Measurements from ENCODE around the gene DPY19L3.
"Not testable (repeated sequence)": the region's sequence is repeated elsewhere in the genome, so short reads cannot be mapped to it uniquely, and the experiment has no call there.

Gene DPY19L3

DNA sequence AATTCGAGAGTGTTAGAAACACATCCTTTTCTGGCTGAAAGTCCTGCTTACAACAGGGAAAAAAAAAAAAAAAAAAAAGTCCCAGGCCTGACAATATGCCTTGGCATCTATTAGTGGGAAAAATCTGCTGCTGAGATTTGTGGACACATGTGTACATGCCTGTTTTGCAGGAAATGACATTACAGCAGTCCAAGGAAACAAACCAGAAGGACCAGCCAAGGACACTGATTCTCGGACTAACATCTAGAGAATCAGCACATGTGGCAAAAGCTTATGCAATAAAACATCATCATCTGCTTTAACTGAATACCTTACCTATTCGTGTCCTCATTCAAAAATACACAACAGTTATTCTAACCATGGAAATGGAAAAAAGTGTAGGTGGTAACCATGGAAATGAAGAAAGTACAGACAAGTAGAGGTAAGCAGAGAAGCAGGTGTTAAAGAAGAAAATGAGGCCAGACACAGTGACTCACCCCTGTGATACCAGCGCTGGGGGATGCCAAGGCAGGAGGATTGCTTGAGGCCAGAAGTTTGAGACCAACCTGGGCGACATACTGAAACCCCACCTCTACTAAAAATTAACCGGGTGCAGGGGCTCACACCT lies 9.4 kb upstream of the DPY19L3 start:
- no peak for DNase-seq

DNA sequence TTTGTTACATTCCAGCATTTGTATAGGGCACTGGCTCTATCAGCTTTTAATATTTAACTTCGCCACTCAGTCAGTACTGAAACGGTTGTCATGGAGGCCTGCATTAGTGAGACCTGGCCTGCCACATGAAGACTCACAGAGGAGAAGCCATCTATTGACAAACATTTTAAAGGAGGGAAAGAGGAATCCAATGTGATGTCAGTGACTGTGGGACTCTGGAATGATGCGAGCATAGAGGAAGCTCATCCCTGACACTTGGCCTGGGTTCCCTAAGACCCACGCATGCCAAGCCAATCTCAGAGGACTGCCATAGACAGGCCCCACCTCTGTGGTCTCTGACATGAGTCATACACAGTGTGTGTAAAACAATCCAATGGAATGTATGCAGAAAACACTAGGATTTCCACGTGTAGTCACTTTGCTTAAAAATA lies 7.9 kb upstream of the DPY19L3 start:
- no peak for DNase-seq

DNA sequence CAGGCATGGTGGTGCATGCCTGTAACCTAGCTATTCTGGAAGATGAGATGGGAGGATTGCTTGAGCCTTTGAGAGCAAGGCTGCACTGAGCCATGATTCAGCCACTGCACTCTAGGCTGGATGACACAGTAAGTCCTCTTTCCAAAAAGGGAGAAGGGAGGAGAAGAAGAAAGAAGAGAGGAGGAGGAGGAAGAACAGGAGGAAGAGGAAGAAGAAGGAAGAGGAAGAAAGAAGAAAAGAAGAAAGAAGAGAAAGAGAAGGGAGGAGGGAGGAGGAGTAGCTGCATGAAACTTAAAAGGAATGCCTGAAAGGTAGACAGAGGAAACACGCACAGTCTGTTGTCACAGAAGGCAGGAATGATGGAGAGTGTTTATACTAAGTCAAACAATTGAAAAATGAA lies 3.6 kb upstream of the DPY19L3 start:
- no peak for DNase-seq

DNA sequence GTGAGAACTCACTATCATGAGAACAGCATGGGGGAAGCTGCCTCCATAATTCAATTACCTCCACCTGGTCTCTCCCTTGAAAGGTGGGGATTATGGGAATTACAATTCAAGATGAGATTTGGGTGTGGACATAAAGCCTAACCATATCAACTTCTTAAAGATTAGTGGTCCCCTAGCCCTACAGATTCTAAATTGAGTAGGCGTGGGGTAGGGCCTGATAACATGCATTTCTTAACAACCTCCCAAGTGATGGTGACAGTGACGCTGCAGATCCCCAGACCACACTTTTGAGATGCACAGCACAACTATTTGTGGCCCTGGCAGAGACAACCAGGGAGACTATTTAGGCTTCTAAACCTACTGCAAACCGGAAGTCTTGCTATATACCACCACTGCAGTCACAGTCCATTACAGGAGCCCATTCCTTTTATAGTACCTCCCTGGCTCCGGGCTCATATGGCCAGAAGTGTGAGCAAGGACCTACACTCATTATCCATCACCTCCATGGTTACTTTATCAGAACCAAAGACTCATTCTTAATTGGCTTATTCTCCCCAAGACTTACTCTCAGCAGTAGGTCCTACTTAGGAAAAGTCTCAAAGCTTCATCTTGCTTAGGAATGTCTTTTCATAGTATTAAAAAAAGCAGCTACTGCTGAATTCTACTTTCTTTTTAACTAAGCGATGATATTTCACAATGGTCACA lies 2.1 kb upstream of the DPY19L3 start:
- DNase-seq, result no peak

DNA sequence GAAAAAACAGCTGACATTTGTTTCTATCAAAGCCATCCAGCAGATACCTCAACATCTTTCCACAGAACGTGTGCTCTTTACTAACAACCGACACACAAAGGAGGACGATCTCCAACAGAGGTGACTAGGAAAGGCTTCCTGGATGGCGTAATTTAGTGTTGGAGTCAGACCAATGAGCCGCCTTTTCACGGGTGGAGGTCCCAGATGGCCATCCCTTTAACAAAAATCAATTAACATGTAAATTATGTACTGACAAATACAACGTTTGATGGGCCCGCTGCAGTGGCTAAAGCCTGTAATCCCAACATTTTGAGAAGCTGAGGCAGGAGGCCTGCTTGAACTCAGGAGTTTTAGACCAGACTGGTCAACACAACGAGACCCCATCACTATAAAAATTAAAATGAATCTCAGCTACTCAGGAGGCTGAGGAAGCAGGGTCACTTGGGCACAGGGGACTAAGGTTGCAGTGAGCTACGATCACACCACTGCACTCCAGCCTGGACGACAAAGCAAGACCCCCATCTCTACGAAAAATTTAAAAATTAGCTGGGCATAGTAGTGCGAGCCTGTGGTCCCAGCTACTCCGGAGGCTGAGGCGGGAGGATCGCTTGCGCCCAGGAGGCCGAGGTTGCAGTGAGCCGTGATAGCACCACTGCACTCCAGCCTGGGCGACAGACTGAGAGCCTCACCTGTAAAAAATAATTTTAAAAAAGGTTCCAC lies 1.2 kb upstream of the DPY19L3 start:
- DNase-seq, result peak; percentile 18

DNA sequence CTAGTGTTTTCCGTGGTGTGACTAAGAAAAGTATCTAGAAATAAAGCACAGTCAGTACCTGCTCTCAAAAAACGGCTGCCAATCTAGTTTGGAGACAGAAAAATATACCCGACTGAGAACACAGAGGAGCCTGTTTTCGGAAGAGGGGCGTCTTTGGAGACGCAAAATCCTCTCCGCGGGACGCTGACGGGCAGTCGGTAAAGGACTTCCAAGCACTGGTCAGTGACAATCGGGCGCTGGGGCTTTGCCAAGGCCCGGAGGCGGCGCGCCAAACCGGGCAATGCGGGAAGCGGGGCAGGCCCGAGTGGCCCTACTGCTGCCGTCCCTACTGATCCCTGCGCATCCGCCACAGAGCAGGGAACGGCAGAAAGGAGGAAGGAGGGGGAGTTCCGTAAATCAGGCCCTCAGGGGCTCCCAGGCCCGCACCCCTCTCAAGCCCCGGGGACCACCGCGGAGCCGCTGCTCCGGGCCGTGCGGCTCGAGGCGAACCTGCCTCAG lies 588 bp upstream of the DPY19L3 start:
- peak; percentile 45 for DNase-seq

DNA sequence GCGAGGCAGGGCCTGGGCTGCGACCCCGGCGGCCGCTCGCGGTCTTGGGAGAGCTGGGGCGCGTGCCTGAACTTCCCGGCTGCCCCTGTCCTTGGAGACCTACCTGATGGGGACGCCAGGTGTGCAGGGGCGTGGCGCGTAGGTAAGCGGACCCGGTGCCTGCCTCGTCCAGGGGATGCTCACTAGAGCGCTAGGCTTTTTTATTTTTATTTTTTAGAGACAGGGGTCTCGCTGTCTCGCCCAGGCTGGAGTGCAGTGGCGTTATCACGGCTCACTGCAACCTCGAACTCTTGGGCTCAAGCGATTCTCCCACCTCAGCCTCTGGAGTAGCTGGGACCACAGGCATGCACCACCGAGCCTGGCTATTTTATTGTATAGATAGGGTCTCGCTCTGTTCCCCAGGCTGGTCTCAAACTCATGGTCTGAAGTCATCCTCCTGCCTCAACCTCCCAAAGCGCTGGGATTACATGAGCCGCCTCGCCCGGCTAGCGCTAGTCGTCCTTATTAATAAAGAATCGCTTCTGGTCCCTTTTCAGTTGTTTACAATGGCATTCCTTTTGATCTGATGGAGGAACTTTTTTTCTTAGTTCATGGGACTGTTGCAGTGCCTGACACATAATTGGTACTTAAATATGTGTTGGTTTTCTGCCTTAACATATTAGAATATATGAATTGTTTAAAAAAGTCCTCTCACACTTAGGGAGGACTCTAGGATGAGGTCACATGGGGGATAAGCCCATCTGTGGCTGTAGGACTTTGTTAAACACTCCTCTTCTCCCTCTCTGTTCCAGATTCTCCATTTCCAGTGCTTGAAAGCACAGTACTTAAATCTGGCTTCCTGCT lies 812 bp downstream of the DPY19L3 start:
- peak; percentile 14 for DNase-seq

DNA sequence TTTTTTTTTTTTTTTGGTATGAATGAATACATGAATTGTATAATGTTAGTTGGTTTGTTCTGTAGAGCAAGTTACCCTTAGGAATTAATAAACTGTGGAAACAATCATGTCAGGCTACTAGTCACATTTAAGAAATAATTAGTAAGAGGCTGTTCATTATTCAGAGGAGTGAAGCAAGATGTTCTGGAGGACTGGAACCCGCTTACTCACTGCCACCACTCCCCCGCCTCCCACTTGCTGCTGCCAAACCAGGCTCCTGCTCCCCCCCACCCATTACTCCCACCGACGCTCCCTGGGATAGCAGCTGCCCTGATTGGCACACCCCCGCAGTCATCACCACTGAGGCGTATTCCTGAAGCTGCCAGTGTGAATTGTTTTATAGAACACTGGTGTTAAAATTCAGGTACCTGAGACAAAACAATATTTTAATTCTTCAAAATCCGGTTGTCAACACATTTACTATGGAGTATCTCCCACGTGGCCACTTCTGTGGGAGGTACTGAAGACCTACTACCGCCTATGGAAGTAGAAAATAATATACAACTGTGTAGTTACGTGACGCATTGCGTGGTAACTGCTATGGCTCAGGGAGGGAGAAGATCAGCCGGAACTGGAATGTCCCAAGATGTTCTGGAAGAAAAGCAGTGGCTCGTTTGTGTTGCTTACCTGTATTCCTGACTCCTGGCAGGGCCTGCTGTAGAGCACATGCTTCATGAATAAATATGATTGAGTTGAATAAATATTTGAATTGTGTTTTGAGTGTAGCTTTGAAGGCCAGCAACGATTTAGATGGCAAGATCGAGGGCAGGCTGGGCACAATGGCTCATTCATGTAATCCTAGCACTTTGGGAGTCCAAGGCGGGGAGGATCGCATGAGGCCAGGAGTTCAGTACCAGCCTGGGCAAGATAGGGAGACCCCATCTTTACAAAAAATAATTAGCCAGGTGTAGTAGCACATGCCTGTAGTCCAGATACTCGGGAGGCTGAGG lies 1.7 kb downstream of the DPY19L3 start:
- no peak for DNase-seq

DNA sequence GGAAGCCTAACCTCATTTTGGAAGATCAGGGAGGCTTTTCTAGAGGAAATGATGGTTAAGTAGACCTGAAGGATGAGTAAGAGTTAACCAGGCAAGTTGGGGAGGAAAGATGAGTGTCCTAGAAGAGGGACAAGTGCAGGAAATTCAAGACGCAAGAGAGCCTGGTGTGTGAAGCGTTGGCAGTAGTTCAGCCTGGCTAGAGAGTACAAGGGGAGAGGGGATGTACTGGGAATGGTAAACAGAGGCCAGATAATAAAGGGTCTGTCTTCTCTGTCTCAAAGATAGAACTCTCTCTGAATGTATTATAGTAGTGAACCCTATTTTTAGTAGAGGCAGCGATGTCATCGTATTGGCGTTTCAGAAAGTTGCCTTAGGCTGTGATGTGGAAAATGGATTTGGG lies 9.7 kb downstream of the DPY19L3 start:
- DNase-seq, result no peak

DNA sequence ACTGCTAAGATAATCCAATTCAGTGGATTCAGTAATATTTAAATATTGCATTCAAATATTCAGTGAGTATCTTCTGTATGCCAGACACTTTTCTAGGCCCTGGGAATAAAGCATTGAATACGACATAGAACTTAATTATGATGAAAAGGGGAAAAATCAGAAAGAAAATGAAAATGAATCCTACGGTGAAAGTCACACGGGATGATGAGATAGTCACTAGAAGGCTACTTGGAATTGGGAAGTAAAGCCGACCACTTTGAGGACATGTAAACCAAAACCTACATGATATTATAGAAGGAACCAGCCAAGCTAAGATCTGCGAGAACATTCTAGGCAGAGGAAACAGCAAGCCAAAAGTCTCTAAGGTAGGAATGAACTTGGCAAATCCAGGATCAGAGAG lies 10.1 kb downstream of the DPY19L3 start:
- DNase-seq, result no peak

DNA sequence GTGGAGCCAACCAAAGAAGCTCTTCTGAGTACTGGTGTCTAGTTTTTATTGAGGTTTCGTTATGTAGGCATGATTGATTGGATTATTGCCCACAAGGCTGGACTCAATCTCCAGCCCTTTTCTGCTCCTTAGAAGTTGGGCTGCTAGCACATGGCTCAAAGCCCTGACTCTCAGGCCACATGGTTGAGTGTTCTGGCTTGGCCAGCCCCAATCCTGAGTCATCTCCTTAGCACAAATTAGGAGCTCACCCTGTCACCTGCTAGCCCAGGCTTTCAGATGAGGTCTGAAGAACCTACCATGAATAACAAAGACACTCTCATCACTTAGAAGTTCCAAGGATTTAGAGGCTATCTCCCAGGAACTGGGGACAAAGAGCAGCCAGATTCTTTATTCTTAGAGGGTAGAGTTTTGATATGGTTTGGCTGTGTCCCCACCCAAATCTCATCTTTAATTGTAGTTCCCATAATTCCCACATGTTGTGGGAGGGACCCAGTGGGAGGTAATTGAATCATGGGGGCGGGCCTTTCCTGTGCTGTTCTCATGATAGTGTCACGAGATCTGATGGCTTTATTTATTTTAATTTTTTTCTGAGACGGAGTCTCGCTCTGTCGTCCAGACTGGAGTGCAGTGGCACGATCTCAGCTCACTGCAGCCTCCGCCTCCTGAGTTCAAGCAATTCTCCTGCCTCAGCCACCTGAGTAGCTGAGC lies 11.3 kb downstream of the DPY19L3 start:
- no peak for DNase-seq

DNA sequence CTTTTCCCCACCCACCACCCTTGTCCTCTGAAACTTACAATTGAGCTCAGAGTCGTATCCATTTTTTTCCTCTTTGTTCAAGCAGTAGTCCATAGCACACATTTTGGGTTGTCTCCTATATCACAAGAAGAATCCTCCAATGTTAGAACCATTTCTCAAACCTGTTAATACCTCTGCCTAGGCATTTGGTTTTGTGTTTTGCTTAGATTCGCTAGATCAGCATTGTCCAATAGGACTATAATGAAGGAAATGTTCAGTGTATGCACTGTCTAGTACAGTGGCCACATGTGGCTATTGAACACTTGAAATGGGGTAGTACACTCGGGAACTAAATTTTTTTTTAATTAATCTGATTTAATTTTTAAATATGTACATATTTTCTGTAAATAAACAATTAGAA lies 12.6 kb downstream of the DPY19L3 start:
- DNase-seq, result no peak

DNA sequence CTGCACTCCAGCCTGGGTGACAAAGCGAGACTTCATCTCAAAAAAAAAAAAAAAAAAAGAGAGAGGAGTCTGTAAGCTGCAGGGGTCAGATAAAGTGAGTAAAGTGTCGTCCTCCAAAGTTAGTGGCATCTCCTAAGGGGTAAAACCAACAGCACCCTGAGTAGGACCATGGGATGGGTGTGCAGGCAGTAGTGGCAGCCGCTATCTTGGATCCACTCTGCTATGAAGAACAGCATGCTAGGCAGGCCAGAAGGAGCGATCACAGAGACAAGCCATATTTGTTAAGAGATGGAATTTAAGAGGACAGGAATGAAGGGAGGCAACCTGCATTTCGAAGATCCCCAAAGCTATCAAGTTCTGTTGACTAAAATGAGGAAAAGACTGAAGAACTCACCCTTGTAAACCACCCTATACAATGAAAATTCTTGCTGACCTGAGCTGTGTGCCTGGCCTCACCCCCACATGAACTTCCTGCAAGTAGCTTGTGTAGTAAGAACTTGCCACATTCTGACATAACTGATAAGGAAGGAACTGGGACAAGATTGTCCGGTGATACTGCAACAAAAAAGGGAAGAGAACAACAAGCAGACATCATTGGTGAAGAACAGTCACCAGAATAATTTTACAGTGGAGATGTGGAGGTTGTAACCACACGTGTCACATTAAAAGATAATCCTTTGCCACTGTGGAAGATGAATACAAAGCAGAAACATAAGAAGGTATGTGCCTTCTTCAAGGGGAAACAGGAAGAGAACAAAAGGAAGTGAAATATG lies 16.2 kb downstream of the DPY19L3 start:
- DNase-seq, result peak; percentile 75

DNA sequence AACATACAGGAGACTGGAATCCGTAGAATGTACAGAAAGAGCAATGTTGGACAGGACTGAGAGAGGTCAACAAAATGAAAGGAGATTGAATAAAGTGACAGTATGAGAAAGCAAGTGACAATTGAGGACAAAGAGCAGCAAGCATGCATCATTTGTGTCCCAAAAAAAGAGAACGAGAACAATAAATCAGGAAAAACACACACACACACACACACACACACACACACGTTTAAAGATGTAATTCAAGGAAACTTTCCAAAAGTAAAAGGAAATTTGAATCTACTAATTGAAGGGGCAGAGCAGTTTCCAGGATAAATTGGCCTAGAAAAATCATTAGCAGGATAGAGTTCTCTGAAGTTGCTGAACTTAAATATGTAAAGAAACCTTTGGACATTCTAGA lies 16.9 kb downstream of the DPY19L3 start:
- no peak for DNase-seq

DNA sequence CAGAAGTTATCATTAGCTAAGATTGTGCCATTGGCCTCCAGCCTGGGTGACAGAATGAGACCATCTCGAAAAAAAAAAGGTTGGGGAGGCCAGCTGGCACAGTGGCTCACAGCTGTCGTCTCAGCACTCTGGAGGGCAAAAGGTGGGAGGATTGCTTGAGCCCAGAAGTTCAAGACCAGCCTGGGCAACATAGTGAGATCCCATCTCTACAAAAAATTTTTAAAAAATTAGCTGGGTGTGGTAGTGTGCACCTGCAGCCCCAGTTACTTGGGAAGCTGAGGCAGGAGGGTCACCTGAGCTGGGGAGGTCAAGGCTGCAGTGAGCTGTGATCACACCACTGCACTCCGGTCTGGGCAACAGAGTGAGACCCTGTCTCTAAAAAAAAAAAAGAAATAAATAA lies 18.4 kb downstream of the DPY19L3 start:
- not testable (repeated sequence) for DNase-seq

DNA sequence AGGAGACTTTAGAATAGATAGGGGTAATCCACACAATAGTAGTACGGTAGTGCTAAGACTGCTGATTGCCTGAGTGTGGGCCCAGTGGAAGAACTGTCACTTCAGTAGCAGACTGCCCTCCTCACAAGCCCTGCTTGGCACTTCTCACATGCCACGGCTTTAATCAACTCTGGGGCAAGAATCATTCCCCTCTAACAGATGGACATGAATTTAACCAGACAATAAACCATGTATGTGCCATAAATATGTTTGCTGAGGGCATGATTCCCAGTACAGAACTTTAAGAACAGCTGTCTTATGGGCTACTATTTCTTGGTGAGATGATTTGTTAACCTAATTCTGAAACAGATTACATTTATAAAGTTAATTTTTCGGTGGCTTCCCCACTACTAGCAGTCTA lies 22.0 kb downstream of the DPY19L3 start:
- DNase-seq, result no peak

DNA sequence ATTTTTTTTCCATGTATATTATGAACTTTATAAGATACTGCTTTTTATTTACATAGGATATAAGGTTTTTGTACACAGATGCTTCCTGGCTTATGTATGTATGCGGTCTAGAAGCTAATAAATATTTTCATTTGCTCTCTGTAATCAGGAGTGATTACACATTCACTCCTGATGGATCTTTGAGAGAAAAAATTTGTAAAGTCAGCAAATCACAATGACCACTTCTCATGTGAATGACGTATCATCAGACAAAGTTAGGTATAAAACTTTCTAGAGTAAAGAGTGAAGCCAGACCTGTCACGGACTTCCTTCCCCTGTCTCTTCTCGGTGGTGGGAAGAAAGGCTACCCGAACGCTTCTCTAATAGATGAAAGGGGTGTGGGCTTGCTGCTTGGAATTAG lies 31.1 kb downstream of the DPY19L3 start:
- DNase-seq, result no peak

DNA sequence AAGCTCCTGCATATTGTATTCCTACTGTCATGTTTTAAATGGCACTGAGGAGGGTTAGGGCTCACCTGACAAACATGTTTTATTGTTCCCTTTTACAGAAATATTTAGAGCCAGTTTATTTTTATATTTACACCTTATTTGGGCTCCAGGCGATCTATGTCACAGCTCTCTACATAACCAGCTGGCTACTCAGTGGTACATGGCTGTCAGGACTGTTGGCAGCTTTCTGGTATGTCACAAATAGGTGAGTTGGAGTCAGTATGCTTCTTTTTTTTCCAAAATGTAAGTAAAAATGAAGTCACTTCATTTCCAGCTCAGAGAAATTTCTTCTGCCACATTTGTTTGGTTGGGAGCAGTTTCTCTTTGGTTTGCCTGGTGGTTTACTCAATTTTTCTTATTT lies 31.5 kb downstream of the DPY19L3 start:
- no peak for DNase-seq

DNA sequence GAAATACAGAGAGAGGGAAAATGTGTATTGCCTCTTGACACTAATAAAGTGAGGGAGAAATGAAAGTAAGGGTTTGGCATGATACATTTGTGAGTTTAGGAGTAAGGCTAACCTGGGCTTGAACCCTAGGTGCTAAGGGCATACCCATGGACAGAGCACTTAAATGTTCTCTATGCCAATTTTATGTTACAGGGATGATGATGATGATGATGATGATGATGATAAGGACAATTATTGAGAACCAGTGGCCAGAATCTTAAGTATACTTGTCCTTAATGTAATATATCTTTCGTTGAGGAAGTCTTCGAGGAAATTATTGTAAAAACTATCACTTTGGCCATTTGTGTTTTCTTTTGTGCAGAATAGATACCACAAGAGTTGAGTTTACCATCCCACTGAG lies 33.2 kb downstream of the DPY19L3 start:
- DNase-seq, result no peak

DNA sequence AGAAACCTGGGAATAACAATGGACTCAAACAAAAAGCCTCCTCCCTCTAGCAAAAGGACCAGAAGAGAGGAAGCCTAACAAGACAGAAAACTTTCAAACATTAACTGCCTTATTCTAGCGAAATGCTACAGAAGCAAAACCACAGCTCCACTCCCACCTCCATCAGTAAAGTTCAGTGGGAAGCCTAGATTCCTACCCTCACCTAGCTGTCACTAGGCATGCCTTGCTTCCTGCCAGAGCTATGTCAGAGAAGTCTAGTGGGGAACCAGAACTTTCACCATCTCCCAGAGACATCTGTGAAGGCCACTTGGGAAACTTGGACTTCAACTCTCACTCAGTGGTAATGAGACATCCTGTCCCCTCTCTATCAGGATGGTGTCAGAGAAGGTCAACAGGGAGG lies 37.1 kb downstream of the DPY19L3 start:
- no peak for DNase-seq

All from hematopoietic multipotent progenitor cell treated with erythropoietin and hydrocortisone succinate and interleukin-3 and kit ligand, for 6 days (in vitro differentiated cells).